DLD1 (cell line): ENCODE measurements around the gene KLHL33.

Experiments
- in situ Hi-C: cut with HindIII; loops from 2 replicates; pipeline ENCODE4 v1.10.0; 2017; ENCODE audit warnings: low sequenced_read_pairs

The KLHL33 gene

GRCh38 chr14:20417250-20418186 is 18.4 kb downstream of the KLHL33 start:
- in situ Hi-C loops = no loop called here

GRCh38 chr14:20416223-20416622 is 19.7 kb downstream of the KLHL33 start:
- in situ Hi-C loops = no loop called here

- in situ Hi-C loops = no loop called here
These were observed 20.2 kb downstream of the KLHL33 start for GRCh38 chr14:20415782-20416206.

GRCh38 chr14:20413744-20414082 is 22.3 kb downstream of the KLHL33 start:
- in situ Hi-C loops = no loop called here

- in situ Hi-C loops = no loop called here
These were observed 22.9 kb downstream of the KLHL33 start, which contains the start of gene TEP1 for GRCh38 chr14:20412876-20413743. TSS of gene TEP1 (minus strand) at chr14:20413501. CDS start at chr14:20408439, 5,062 bp downstream.

- in situ Hi-C loops = no loop called here
These were observed 23.6 kb downstream of the KLHL33 start for GRCh38 chr14:20412411-20412810.

GRCh38 chr14:20409226-20409625 is 26.7 kb downstream of the KLHL33 start:
- in situ Hi-C loops = no loop called here

- in situ Hi-C loops = no loop called here
These were observed 32.4 kb downstream of the KLHL33 start for GRCh38 chr14:20403521-20403920.

- in situ Hi-C loops = no loop called here
These were observed 34.9 kb downstream of the KLHL33 start for GRCh38 chr14:20400965-20401593.

- in situ Hi-C loops = no loop called here
These were observed 35.4 kb downstream of the KLHL33 start for GRCh38 chr14:20400589-20400964.

GRCh38 chr14:20397511-20397910 is 38.5 kb downstream of the KLHL33 start:
- in situ Hi-C loops = no loop called here

- in situ Hi-C loops = no loop called here
These were observed 44.5 kb downstream of the KLHL33 start for GRCh38 chr14:20391505-20391904.

- in situ Hi-C loops = no loop called here
These were observed 47.8 kb downstream of the KLHL33 start for GRCh38 chr14:20388159-20388558.

- in situ Hi-C loops = no loop called here
These were observed 48.4 kb downstream of the KLHL33 start for GRCh38 chr14:20387576-20387975.

GRCh38 chr14:20386276-20386855 is 49.6 kb downstream of the KLHL33 start:
- in situ Hi-C loops = no loop called here

GRCh38 chr14:20384886-20385285 is 51.1 kb downstream of the KLHL33 start:
- in situ Hi-C loops = no loop called here

GRCh38 chr14:20384321-20384720 is 51.6 kb downstream of the KLHL33 start:
- in situ Hi-C loops = no loop called here

GRCh38 chr14:20383636-20384035 is 52.3 kb downstream of the KLHL33 start:
- in situ Hi-C loops = no loop called here

GRCh38 chr14:20383032-20383431 is 52.9 kb downstream of the KLHL33 start:
- in situ Hi-C loops = no loop called here

GRCh38 chr14:20382526-20382925 is 53.4 kb downstream of the KLHL33 start:
- in situ Hi-C loops = no loop called here

GRCh38 chr14:20381341-20381740 is 54.6 kb downstream of the KLHL33 start:
- in situ Hi-C loops = no loop called here
